RKO (cell line): ENCODE data around the gene LNP1.

Source experiments
- DNase-seq: peaks from one replicate; pipeline ENCODE4 v3.0.0-alpha.2; 2016; ENCODE audit warnings: low spot score

LNP1 gene

DNA sequence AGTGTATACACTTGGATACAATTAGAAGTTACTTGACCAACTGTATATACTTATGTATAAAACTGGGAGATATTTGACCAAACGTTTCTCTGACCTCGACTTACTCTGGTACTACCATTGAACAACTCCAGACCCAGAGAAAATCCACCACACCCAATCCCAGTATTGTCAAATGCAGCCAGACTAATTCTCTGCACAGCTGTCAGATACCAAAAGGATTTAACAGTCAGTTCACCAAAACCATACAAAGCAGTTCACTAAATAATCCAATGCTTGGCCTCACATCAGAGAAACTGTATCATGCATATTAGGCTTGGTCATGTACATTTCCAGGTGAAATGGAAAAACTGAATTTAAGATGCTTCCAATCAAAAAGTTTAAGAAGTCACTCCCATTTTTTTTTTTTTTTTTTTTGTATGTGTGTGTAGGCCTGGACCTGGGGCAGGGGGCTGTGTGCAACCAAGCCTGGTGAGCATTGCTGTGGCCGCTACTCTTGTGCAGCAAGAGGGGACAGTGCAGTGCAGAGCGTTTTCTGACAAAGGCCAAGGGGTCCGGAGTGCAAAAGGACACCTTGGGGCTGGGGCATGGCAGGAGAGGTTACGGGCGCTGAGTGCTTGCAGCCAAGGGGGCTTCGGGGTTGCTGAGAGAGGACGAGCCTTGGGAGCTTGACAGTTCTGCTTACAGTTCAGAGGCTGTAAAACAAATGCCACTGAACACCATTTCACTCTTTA, 1.8 kb upstream of the LNP1 start:
- no peak for DNase-seq

DNA sequence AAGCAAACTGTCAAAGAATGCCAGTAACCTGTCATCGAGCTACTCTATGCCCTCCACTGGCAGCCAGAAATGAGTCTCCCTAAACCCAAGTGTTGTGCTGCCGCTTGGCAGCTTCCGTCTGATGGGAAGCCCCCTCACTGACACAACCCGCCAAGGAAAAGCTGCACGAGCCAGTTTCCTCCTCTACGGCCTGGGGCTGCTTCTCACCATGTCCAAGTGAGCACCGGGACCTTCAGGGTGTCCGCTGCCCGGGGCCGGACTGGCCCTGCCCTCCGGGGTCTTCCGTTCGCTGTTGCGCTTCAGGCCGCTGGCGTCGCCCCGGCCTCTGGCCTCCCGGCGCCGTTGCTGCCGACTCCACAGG, 940 bp upstream of the LNP1 start:
- peak; percentile 64 for DNase-seq

DNA sequence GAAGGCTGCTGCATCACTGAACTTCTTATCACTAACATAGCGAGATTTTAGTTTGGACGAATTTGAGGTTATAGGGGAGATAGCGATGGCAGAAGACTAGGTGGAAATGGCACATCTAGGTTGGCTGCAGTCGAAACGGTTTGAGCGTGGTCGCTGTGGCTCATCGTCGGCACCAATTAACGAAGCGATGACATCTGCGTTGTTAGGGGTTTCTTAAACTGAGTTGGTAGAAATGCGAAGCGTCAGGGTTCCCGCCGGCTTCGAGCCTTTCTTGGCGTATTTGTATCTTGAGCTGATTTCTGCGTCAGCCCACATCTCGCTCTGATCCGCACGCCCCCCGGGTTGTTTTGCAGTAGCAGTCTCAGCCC, 319 bp downstream of the LNP1 start:
- peak; percentile 82 for DNase-seq

DNA sequence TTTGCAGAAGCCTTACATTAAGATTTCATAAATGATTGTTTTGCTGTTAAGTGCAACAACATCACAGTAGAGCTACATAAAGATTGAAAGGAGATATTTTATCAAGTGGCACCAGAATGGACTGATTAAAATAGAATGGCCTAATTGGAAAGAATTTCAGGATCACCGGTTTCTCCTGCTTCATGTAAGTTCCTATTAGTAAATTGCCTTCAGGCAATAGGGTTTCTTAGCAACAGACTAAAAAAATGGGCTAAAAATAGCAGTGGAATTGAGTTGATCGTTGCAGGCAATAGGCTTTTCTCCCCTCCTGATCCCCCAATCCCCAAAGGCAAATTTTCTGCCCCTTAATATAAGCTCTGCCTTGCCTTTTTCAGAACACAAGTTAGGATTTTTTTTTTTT, 917 bp downstream of the LNP1 start:
- DNase-seq, result peak; percentile 79

DNA sequence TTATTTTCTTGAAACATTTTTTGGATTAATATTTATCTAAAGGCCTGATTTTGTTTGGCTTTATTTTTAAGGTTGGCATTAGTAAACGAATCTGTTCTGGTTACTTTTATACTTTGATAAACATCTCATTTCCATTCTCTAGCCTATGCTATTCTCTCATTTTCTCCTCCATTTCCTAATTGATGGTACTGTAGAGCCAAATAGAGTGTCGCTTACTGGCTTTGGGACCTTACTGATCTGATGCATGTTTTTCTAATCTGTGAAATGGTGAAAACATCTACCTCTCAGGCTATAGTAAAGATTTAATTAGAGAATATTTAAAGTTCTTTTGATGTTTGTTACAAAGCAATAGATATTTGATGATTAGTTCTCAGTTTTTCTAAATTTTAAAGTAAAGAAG, 1.6 kb downstream of the LNP1 start:
- DNase-seq, result peak; percentile 55

DNA sequence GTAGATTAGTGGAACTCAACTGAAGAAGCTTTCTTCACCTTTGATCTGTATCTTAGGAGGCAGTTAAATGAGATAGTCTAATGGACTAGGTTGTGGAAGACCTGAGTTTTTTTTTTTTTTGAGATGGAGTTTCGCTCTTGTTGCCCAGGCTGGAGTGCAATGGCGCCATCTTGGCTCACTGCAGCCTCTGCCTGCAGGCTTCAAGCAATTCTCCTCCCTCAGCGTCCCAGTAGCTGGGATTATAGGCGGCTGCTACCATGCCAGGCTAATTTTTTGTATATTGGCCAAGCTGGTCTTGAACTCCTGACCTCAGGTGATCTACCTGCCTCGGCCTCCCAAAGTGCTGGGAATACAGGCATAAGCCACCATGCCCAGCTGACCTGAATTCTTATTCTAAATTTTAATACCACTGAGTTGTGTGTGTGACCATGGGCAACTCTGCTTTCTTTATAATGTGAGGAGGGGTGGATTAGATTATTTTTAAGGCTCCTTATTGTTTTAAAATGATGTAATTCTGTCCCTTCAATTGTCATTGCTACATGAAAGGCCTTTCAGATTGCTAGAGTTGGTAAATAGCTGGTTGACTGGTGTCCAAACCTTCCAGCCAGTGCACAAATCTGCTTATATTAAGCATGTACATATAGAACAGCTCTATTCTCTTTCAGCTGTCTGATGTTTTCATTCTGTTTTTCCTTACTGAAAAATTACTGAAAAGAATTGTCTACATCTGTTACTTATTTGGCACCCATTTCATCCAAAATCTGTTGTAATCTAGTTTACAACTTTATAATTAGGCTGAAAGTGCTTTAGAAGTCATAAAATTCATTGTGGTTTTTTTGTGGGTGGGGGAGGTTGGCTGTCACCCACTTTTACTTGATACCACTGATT, 2.3 kb downstream of the LNP1 start:
- DNase-seq, result peak; percentile 58

DNA sequence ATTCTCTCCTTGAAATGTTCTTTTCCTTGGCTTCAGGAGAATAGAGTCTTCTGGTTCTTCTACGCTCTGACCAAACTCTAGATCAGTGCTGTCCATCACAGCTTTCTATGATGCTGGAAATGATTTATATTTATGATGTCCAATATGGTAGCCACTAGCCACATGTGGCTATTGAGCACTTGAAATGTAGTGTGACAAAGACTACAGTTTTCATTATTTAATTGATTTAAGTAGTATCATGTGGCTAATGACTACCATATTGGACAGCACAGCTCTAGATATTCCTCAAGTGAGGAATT, 2.9 kb downstream of the LNP1 start:
- peak; percentile 24 for DNase-seq

DNA sequence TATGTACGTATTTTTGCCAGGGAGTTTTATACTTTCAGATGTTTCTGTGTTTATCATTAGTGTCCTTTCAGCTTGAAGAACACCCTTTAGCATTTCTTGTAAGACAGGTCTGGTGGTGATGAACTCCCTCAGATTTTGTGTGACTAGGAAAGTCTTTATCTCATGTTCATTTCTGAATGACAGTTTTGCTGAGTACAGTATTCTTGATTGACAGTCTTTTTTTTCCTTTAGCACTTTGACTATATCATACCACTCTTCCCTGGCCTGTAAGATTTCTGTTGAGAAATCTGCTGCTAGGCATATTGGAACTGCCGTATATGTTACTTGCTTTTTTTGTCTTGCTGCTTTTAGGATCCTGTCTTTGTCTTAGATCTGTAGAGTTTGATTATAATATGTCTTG, 5.8 kb downstream of the LNP1 start:
- DNase-seq, result no peak

DNA sequence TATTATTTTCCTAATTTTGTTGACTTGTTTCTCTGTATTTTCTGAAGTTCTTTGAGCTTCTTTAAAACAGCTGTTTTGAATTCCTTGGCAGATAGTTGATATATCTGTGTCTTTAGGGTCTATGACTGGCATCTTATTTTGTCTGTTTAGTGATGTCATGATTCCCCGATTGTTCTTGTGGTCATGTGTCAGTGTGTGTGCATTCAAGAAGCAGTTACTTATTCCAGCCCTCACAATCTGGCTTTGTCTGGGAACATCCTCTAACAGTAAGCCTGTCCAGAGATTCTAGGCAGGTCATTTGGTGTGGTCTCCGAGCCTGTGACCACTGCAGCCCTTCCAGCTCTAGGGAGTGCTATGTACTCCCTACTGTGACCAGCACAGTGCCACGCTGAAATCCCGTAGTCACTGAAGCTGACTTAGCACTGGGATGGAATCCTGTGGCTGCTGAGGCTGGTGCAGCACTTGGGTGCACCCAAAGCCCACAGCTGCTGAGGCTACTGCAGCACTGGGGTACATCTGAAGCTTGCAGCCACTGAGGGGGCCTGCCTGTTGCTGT, 6.7 kb downstream of the LNP1 start:
- DNase-seq, result no peak

DNA sequence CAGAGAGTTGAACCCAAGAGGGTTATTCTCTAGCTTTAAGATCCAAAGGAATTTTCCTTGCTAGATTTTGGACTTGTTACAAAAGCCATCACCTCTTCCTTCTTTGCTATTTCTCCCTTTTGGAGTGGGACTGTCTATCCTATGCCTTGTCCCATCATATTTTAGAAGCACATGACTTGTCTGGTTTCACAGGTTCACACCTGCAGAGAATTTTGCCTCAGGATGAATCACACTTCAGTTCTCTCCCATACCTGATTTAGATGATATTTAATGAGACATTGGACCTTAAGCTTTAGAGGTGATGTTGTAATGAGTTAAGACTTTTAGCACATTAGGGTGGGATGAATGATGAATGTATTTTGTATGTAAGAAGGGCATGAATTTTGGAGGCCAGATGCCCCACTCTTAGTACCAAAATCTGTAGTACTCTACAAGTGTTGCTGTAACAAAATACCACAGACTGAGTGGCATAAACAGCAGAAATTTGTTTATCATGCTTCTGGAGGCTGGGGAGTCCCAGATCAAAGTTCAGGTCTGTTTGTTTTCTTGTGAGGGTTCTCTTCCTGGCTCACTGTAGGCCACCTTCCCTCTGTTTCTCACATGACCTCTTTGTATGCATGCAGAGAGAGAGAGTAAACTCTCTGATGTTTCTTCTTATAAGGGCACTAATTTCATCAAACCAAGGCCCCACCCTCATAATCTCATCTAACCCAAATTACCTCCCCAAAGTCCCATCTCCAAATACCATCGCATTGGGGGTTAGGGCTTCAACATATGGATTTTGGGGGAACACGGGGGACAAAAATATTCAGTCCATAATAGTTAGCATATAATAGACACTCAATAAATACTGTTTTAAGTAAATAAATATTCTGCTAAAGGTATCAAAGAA, 10.0 kb downstream of the LNP1 start:
- no peak for DNase-seq

DNA sequence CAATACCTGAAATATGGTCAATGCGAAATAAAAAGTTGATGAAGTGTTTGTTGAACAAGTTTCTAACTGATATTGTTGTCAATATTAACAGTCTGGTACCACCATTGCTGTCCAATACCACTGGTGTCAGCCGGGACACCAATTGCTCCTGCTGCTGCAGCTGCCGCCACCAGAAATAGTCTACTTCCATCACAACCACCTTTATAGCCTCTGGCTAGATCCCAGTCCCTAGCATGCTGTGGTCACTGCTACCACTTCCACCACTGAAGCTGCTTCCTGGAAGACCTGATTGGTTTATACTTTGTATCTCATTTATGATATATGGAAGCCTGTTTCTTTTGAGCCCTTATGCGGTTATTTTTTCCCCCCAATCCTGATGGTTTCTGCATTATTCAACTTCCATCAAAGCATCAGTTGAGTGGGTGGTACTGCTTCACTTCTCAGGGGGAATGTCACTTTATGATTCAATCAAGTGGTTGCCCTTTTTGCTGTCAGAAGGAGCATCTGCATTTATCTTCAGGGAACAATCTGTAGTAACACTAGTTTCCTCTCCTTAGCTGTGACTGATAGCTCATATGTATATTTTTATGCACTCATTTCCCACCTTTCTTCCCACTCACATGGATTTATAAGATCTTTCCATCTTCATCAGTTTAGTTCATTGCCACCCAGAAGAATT, 11.7 kb downstream of the LNP1 start:
- no peak for DNase-seq

DNA sequence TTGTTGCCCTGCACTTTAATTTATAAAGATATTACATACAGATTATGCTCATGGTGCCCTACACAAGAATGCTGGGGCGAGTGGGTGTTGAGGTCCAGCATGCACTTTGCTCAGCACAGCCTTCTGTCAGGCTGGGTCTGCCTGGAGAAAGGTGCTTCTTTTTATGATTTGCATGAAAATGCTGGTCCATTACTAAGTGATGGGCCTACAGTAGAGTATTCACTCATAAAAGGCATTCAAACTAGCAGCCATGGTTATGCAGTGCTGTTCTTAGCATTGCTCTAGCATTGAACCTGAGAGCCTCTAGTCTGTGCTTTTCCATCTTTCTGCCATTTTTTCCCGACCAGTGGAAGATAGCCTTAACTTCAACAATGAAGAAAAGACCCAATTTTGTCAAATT, 12.3 kb downstream of the LNP1 start:
- no peak for DNase-seq

DNA sequence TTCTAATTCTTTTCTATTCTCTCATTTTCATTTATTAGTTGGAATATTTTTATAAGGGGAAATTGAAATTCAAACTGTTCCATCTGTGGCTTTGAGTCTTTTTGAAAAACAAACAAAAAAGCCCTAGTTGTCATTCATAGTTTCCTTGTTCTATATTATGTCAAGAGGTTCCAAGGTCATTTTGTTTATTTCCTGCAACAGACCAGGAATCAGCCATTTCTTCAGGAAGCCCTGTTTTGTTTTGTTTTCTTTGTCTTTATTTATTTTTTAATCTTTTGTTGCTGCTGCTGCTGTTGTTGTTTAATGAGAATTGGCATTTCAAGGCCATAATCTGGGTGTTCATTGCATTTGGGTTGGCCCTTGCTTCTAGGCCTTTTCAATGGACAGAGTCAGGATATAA, 14.8 kb downstream of the LNP1 start:
- DNase-seq, result no peak

DNA sequence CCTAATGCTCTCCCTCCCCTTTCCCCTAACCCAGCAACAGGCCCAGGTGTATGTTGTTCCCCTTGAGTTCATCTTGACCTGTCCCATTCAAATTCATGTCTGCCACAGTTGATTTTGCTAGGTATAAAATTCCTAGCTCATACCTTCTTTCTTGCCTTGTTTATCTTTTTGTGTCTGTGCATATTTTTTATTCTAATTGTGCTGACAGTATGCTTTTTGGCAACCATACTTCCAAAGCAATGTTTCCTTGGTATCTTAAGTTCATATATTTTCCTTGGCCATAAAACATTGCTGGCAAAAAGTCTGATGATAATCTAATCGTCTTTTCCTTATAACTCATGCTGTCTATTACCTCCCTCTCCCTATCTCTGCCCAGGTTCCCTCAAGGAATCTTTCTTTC, 15.5 kb downstream of the LNP1 start:
- DNase-seq, result no peak

DNA sequence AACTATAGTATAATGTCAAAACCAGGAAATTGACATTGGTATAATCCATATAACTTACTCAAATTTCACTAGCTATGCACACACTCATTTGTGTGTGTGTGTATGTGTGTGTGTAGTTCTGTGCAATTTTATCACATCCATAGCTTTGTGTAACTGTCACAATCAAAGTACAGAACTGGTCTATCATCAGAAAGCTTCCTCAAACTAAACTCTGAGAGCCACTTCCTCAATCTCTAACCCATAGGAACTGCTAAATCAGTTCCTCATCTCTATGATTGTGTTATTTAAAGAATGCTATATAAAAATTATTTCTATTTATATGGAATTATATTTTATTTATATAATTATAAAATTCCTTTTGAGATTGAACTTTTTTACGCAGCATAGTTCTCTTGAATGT, 18.1 kb downstream of the LNP1 start:
- DNase-seq, result no peak

DNA sequence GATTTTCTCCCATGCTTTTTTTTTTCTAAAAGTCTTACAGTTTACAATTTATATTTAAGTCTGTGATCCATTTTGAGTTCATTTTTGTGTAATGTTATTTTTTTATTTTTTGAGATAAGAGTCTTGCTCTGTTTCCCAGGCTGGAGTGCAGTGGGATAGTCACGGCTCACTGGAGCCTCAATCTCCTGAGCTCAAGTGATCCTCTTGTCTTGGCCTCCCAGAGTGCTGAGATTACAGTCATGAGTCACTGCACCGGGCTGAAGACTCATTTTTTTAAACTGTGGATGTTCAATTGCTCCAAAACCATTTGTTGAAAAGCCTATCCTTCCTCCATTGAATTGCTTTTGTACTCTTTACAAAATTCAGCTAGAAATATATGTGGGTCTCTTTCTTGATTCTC, 19.5 kb downstream of the LNP1 start:
- peak; percentile 27 for DNase-seq

DNA sequence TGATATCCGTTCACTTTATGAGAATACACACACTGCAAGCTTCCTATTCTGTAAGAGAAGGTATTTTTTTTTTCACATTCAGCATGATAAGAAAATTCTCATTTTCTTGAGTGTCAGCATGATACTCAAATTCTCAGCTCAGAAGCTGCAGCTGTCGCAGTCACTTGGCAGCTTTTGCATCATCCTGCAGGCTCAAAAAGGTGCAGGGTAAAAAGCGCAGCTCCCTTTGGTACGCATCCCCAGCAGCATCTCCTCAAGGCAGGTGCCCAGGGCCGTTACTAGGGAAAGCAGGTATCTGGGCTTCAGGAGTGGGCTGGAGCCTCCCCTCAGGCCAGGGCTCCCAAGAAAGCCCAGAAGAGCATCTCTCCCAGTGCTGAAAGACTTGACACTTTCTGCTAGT, 22.3 kb downstream of the LNP1 start:
- no peak for DNase-seq

DNA sequence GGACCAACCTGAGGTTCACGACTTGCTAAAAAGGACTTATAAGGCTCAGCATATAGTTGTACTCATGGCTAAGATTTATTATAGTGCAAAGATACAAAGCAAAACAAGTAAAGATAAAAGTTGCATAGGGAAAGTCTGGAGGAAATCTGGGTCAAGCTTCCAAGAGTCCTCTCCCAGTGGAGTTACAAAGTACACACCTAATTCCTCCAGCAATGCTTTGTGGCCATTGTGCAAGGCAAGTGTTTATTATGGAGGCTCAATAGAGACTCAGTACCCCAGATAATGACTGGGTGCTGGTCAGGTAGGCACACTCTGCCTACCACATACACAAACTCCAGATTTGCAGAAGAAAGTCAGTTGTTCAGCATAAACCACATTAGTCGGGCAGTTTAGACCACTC, 22.9 kb downstream of the LNP1 start:
- DNase-seq, result no peak

DNA sequence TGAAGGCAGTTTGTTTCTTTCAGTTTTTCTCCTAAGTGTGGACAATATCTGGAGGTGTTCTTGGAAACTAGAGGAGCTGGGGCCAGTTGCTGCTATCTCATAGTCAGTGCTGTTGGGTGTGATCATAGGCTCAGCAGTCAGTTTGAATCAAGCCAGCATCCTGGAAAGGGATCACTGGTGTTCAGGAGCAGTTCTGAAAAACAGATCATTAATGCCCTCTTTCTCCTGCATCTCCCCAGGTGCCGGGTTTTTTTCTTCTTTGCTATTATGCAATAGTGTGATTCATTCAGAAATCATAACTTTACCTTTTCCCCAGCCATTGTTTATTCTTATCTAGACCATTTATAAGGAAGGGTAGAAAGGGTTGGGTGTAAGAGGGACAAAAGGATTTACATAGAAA, 24.0 kb downstream of the LNP1 start:
- DNase-seq, result no peak

DNA sequence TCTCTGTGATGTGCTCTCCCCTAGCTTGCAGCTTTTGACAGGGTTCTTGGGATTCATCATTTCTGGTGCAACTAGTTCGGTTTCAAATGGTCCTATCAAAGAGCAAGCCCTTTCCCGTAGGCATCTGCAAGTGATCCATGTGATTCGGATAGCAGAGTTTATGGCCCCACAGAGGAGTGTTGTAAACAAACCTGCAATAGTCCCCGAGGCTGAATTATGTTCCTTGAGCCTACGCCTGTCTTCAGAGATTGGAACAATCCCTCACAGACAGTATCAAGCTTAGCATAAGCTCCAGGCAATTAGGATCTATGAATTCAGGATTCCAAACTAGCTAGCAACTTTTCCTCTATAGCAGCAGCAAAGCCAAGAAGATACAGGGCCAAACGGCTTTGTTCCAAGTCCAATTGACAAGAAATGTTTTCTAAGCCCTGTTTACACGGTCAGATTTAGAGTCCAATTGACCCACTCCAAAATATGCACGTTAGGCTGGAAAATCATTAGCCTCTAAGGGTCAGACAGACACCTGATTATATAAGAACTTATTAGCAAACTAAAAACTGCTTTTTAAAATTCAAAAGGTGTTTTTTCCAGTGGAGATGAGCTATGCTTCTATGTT, 24.8 kb downstream of the LNP1 start:
- DNase-seq, result no peak

DNA sequence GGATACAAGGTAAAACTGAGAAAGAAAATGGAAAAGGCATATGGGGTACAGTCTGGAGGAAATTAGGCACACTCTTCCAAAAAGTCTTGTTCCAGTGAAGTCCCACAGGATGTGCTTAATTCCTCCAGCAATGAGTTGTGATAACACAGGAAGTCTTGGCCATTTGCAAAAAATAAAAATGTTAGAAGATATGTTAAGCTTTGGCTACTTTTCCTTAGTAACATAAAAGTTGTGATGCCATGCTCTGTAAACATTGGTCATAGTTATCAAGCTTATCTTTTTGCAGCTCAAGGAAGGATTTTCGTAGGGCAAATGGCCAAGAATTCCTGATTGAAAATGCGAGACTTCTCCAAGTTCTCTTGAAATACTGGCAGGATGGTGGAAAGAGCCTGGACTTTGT, 26.4 kb downstream of the LNP1 start:
- DNase-seq, result no peak
